AG08396 (cell line): ENCODE results near the gene DDX56.

Experiments
- DNase-seq: peaks from one replicate; pipeline ENCODE4 v3.0.0; 2012; ENCODE audit warnings: low spot score, mixed read lengths

Gene DDX56

DNA sequence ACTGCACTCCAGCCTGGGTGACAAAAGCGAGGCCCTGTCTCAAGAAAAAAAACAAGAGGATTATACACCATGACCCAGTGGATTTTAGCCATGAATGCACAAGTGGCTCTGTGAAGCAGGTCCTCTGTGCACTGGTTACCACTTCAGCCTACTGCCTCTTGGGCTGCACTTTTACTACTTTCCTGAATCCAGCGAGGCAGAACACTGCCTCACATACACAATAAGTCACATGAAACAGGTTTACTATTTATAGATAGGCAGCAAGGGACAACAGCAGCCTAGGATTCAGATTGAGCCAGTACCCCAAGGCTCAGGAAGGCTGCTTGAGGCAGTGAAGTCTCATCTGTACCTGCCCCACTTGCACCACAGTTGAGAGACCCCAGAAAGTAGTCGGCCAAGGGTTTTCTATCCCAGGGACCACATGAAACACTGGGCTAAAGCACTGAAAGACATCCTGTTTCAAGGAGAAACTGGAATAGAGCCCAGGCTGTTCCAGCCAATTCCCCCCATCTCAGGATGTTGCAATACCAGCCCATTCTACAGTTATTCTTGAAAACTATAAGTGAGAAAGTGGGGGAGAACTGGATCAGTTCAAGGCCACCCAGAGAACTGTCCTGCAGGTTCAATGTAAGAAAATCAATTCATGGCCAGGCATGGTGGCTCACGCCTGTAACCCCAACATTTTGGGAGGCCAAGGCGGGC is 22.4 kb upstream of the DDX56 start:
- no peak for DNase-seq

- no peak for DNase-seq
These were observed 17.2 kb upstream of the DDX56 start for GRCh38 chr7:44590910-44591309.

DNA sequence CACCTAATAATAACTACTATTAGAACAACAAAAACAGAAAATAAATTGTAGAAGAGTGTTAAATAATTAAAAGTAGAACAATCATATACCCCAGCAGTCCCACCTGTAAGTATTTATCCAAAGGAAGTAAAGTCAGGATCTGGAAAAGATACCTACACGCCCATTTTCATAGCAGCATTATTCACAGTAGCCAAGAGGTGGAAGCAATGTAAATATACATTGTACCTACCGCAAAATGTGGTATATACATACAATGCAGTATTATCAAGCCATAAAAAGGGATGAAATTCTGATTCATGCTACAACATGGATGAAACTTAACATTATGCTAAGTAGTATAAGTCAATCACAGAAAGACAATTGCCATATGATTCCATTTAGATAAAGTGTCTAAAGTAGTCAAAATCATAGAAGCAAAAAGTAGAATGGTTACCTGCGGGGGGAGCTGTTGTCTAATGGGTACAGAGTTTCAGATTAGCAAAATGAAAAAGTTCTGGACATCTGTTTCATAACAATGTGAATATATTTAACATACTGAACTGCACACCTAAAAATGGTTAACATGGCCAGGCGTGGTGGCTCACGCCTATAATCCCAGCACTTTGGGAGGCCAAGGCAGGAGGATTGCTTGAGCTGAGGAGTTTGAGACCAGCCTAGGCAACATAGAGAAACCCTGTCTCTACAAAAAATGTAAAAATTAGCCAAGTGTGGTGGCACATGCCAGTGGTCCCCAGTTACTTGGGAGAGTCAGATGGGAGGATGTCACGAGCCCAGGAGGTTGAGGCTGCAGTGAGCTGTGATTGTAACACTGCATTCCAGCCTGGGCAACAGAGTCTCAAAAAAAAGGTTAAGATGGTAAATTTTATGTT is 14.4 kb upstream of the DDX56 start:
- no peak for DNase-seq

GRCh38 chr7:44583146-44583865 is 9.6 kb upstream of the DDX56 start:
- DNase-seq, result no peak

GRCh38 chr7:44581879-44582603 is 8.3 kb upstream of the DDX56 start, which contains the start of gene TMED4:
Gene TMED4, minus strand, starts transcription at chr7:44582231. Its CDS starts 25 bp downstream, at chr7:44582206.
- DNase-seq, result peak; percentile 100

DNA sequence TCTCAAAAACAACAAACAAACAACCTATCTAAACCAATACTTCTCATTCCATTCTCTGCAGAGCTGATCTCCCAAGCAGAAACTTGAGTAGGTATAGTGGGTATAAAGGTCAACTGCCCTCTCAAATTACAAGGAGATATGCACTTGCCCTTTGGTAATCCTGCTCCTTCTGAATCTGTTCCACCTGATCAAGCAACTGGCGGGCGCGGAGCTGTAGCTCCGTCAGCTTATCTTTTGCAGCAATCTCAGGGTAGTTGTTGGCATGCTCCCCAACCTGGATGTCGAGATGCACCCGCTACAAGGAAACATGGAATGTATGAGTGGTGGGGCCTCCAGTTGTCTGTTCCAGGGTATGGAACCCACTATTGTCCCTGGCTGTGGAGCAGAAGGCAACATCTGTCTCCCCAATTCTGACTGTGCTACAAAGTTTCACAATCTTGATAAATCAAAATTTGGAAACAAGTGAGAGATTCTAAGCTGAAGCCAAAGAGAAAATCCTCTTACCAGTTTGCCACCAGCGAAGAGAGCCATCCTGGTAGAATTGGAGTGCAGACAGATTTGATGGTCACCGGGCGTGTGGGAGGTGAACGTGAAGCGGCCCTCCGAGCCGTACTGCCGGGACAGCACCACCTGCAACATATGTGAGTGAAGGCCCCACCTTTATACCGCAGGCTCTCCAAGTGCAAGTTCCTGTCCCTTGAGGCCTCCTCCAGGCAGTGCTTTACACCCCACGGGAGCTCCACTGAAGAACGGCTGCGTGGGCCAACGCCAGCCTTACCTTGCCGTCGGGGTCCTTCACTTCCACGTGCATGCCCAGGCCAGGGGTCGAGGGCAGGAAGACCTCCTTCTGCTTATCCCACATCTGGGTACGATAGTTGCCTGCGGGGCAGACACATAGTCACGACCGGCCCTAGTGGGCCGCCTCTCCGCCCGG is 7.5 kb upstream of the DDX56 start:
- no peak for DNase-seq

DNA sequence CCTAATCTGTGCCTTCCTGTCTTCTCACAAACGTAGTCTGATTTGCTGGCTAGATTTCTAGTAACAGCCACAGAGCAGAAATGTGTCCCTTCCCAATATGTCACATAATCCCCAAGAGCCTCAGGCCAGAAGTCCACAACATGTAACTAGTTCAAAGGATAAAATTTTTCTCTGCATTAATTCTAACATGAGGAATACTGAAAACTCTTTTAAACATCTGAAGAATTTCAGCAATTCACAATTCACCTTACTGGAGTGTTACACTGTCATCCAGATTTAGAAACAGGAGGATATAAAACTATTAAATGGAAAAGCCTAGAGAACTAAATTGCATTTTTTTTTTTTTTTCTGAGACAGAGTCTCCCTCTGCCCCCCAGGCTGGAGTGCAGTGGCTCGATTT is 2.5 kb upstream of the DDX56 start:
- no peak for DNase-seq

DNA sequence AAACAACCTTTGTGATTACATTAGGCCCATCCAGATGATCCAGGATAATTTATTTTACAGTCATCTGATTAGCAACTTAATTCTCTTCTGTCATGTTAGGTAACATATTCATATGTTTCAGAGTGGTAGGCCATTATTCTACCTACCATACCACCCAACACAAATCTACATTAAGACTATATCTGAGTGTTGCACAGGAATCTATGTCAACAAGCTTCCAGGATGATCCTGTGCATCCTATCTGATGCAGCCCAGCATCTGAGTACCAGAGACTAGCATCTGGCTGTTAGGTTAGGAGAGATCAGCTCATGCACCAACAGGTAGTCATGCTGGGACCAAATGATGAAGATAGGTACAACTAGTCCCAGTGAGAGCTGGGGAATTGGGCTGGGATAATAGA is 1.3 kb upstream of the DDX56 start:
- DNase-seq, result no peak

DNA sequence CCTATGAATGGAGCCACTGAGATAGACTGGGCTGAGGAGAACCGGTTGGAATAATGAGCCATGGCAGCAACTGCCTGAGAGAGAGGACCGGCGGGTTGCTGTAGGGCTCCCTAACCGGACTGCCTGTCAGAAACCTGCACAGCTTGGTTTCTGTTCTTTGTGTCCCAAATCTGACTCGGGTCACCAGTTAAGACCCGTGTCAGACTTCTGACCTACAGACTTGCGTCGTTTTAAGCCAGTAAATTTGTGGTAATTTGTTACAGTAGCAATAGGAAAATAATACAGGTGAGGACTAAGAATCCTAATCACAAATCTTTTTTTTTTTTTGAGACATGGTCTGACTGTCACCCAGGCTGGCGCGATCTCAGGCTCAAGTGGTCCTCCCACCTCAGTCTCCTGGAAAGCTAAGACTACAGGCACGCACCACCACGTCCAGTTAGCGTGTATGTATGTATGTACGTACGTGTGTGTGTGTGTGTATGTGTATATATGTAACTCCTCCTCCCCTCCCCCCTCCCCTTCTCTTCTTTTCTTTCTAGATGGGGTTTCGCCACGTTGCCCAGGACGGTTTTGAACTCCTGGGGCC is 672 bp upstream of the DDX56 start:
- no peak for DNase-seq

- no peak for DNase-seq
These were observed 937 bp downstream of the DDX56 start for GRCh38 chr7:44572771-44573170.

GRCh38 chr7:44569959-44570358 is 3.7 kb downstream of the DDX56 start:
- no peak for DNase-seq

- no peak for DNase-seq
These were observed 4.7 kb downstream of the DDX56 start for GRCh38 chr7:44568771-44569560.

- DNase-seq, result no peak
These were observed 5.8 kb downstream of the DDX56 start for GRCh38 chr7:44567884-44568283.

DNA sequence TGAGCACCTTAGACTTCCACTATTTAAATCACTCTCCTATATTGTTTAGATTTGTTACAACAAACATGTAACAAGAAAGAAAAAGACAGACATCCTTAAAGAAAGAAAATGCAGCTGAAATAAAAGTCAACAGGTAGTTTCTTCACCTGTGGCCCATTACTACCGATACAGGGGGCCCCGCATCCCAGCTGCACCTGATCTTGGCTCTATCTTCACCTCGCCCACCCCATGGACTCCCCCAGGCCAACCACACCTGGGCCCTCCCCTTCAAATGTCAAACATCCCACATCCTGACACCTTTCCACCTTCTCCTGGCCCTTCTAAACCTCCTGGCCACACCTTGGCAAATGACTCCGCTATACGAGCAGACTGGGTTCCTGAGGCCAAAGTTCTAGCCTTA is 7.0 kb downstream of the DDX56 start:
- DNase-seq, result no peak

DNA sequence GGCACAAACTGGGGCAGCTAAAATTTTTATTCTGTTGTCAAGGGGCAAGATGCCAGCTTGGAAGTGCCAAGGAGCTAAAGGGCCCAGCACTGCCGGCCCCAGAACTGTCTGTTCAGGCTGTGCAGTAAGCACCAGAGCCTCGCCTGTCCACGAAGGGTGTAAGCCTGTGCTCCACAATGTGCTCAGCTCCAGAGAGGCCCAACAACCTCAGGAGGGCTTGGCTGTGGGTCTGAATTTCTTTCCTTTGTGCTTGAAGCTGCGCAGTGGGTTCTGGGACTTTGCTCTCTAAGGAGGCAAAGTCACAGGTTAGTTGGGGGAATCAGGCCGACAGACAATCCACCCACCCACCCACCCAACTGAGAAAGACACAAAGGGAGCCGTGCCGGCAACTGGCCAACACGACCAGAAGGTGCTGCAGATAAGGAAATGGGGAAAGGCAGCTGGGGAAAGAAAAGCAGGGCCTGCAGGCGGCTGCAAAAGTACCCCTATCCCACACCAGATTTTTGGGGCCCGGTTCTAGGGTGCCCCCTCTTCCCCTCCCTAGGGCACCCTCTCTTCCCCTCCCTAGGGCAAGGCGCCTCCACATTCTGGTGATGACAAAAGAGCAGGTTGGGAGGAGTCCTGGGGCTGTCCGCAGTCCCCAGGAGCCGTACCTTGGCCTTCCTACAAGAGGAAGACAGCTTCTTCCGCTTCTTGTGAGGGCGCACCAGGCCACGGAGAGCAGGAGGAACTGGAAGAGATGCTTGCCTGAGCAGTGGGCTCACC is 7.7 kb downstream of the DDX56 start:
- DNase-seq, result no peak

DNA sequence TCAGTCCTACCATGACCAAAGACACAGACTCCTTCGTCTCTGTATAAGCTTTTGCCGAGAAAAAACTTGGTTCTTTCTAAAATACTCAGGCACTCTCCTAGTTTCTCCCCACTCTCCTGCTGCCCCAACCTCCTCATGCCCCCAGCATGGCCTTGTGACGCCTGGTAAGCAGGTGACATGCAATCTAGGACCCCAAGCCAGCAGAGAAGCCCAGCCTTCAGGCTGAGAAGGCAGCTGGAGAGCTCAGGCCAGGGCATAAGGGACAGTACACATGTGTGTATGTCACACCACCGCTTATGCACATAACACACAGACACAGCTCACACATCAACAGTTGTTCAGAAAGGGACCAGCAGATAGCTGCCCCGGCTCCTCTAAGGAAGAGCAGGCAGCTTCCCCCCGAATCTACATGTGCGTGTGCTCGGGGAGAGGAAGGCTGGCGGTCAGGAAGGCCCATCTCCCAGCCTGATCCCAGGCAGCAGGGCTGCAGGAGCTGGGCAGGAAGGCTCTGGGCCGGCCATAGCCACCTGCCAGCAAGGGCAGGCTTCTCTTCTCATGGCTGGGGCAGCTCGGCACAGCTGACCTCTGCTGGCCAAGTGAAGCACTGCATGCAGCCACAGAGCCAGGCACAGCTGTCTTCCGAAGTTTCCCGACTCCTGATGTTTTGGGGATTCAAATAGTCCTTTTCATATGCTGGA is 8.5 kb downstream of the DDX56 start:
- peak; percentile 74 for DNase-seq

DNA sequence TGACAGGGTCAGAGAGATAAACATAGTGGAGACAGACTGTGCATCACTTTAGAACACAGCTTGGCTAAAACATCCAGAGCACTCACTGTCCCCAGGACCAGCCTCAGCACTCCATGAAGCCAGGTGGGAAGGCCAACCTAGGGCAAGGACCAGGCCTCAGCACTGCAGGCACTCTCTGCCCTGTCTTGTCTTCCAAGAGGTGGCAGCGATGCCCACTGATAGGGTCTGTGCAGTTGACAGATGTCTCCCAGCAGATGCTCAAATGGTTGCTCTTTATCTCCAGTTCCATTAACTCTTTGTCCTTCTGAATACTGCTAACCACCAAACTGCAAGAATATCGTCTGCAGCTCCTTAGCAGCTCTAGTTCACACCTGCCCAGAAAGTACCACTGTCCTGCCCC is 9.1 kb downstream of the DDX56 start:
- DNase-seq, result no peak

DNA sequence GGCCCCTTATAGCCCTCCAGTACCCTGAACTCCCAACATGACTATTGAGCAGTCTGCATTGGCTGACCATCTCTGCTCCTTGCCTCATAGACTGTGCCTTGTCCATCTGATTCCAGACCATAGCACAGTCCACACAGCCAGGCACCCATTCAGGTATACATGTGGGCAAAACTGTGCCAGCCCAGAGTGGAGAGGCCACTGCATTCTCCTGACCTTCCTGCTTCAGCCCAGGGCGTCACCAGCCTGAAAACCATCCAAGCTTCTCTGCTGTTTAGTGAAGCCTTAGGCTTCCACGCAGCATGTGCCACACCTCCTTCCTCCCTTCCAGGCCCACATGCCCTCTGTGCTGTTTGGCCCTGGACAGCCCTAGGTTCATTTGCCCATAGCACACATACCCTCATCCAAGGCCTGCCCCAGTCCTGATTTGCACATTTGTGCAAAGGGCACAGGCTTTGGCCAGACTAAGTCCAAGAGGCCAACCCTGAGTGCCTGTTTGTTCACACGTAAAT is 10.5 kb downstream of the DDX56 start:
- DNase-seq, result no peak
